WTC11 (cell line): Measurements from ENCODE around the gene POLR3GL. TPM values are rescaled to one million over a fixed set of nuclear protein-coding genes. Genes with fewer than 3 reads are reported as not detected.

Source experiments
- ATAC-seq: fragments of 200-7000 bp; cut with Tn5 transposase; 2 replicates; pipeline ENCODE4 v1.10.0; 2021; ENCODE audit warnings: mild to moderate bottlenecking, moderate library complexity
- CTCF ChIA-PET: fragments of 300-600 bp; sonication (Branson Sonifier 250); formaldehyde crosslinking; loops from one replicate; lab custom pipeline; 2021; ENCODE audit warnings: antibody characterized with exemption; lab: Charles Lee
- POLR2A ChIA-PET: fragments of 350-600 bp; sonication (Branson Sonifier 250); formaldehyde crosslinking; loops from one replicate; lab custom pipeline; 2021; ENCODE audit warnings: antibody characterized with exemption; lab: Charles Lee
- DNase-seq: peaks from one replicate; pipeline ENCODE4 v3.0.0; 2021; ENCODE audit warnings: low spot score
- H3K27ac Mint-ChIP-seq: 2 replicates; pipeline ENCODE4 v1.8.0; 2021; ENCODE audit warnings: mixed read lengths
- H3K27me3 Mint-ChIP-seq: 2 replicates; pipeline ENCODE4 v1.8.0; 2021; ENCODE audit warnings: low read depth, mild to moderate bottlenecking, moderate library complexity, mixed read lengths
- H3K36me3 Mint-ChIP-seq: 2 replicates; pipeline ENCODE4 v1.8.0; 2021; ENCODE audit warnings: mixed read lengths
- H3K4me1 Mint-ChIP-seq: 2 replicates; pipeline ENCODE4 v1.8.0; 2022; ENCODE audit warnings: mixed read lengths
- H3K4me3 Mint-ChIP-seq: 2 replicates; pipeline ENCODE4 v1.8.0; 2021; ENCODE audit warnings: mild to moderate bottlenecking, moderate library complexity, mixed read lengths
- H3K9me3 Mint-ChIP-seq: 2 replicates; pipeline ENCODE4 v1.8.0; 2021; ENCODE audit warnings: mixed read lengths
- ARID4B ChIP-seq: sonication (generic); formaldehyde crosslinking; IDR thresholded peaks from 2 replicates; pipeline ENCODE4 v1.8.0; 2023; ENCODE audit warnings: missing genetic modification reagents, mild to moderate bottlenecking, borderline replicate concordance
- CDX4 ChIP-seq: fragments of 250-450 bp; sonication (Bioruptor Pico); IDR thresholded peaks from 2 replicates; pipeline ENCODE4 v1.9.0; 2021; ENCODE audit warnings: moderate library complexity, mild to moderate bottlenecking, inconsistent platforms, borderline replicate concordance
- CREM ChIP-seq: sonication (generic); formaldehyde crosslinking; IDR thresholded peaks from 2 replicates; pipeline ENCODE4 v1.8.1; 2022; ENCODE audit warnings: mild to moderate bottlenecking, missing genetic modification reagents, moderate library complexity
- CTCF ChIP-seq: fragments of 200-600 bp; IDR thresholded peaks from 2 replicates; pipeline ENCODE4 v1.8.0; 2022; ENCODE audit warnings: antibody characterized with exemption
- E2F5 ChIP-seq: sonication (generic); formaldehyde crosslinking; IDR thresholded peaks from 2 replicates; pipeline ENCODE4 v1.8.1; 2022; ENCODE audit warnings: mild to moderate bottlenecking, moderate library complexity, missing genetic modification reagents
- FOXJ3 ChIP-seq: sonication (generic); formaldehyde crosslinking; IDR thresholded peaks from 2 replicates; pipeline ENCODE4 v1.9.0; 2021; ENCODE audit warnings: missing genetic modification reagents, mild to moderate bottlenecking, borderline replicate concordance
- GABPB1 ChIP-seq: sonication (generic); formaldehyde crosslinking; IDR thresholded peaks from 2 replicates; pipeline ENCODE4 v1.8.1; 2023; ENCODE audit warnings: mild to moderate bottlenecking, missing genetic modification reagents
- GRHL2 ChIP-seq: fragments of 250-450 bp; sonication (Bioruptor Pico); IDR thresholded peaks from 2 replicates; pipeline ENCODE4 v1.8.0; 2022; ENCODE audit warnings: mild to moderate bottlenecking, moderate library complexity; ENCODE audit not compliant: insufficient replicate concordance, severe bottlenecking
- HMGA2 ChIP-seq: fragments of 250-450 bp; sonication (Bioruptor Pico); IDR thresholded peaks from 2 replicates; pipeline ENCODE4 v1.4.0; 2021; ENCODE audit warnings: mild to moderate bottlenecking, moderate library complexity
- MLX ChIP-seq: sonication (generic); formaldehyde crosslinking; IDR thresholded peaks from 2 replicates; pipeline ENCODE4 v1.8.1; 2023; ENCODE audit warnings: mild to moderate bottlenecking, missing genetic modification reagents, moderate library complexity
- OVOL2 ChIP-seq: fragments of 250-450 bp; sonication (Bioruptor Pico); IDR thresholded peaks from 2 replicates; pipeline ENCODE4 v1.9.0; 2021; ENCODE audit warnings: mild to moderate bottlenecking, borderline replicate concordance
- SMAD4 ChIP-seq: sonication (generic); formaldehyde crosslinking; IDR thresholded peaks from 2 replicates; pipeline ENCODE4 v1.8.0; 2022; ENCODE audit warnings: mild to moderate bottlenecking, missing genetic modification reagents
- TCF7 ChIP-seq: sonication (generic); formaldehyde crosslinking; IDR thresholded peaks from 2 replicates; pipeline ENCODE4 v1.8.0; 2022; ENCODE audit warnings: mild to moderate bottlenecking, low read depth, missing genetic modification reagents, moderate library complexity
- ZBTB43 ChIP-seq: sonication (generic); formaldehyde crosslinking; IDR thresholded peaks from 2 replicates; pipeline ENCODE4 v1.8.1; 2023; ENCODE audit warnings: mild to moderate bottlenecking, missing genetic modification reagents
- ZMAT4 ChIP-seq: fragments of 250-450 bp; sonication (Bioruptor Pico); IDR thresholded peaks from 2 replicates; pipeline ENCODE4 v1.9.0; 2021; ENCODE audit warnings: mild to moderate bottlenecking
- ZNF512 ChIP-seq: sonication (generic); formaldehyde crosslinking; IDR thresholded peaks from 2 replicates; pipeline ENCODE4 v1.8.1; 2022; ENCODE audit warnings: missing genetic modification reagents, borderline replicate concordance
- ZNF671 ChIP-seq: fragments of 250-450 bp; sonication (Bioruptor Pico); IDR thresholded peaks from 2 replicates; pipeline ENCODE4 v1.8.0; 2021; ENCODE audit warnings: mild to moderate bottlenecking
- total RNA-seq: library from RNA; stranded (reverse); gene quantifications from 3 replicates; pipeline ENCODE4 v1.2.3, GENCODE V29; 2021

The POLR3GL gene
- total RNA-seq, 1 experiment from 2014 or later: 3.8 TPM

GRCh38 chr1:145926686-145927062, 37.8 kb upstream of the POLR3GL start:
- DNase-seq: no peak
- H3K4me1 Mint-ChIP-seq: peaks cover 14% of the 10 kb centered on the region
- ChIA-PET CTCF (interaction anchor here (1.0 to 2.3 kb wide), 12 partner anchors 8 to 81 kb away, joined by 3 to 22 read pairs (median 8); partner anchors contain the start of genes ANKRD34A, ANKRD35, ITGA10 and LIX1L), POLR2A (interaction anchor here (1.0 to 2.6 kb wide), 9 partner anchors 10 to 111 kb away, joined by 3 to 24 read pairs (median 6); partner anchors contain the start of genes ANKRD34A, LIX1L, NUDT17 and PIAS3)
- no peak overlapping the region for H3K4me3 Mint-ChIP-seq
- ATAC-seq: peak; percentile 16
- TF ChIP-seq ZBTB43 (CRISPR knock-in tag) (no peak), ZMAT4 (no peak), TCF7 (CRISPR knock-in tag) (no peak), OVOL2 (CRISPR knock-in tag) (no peak), GRHL2 (CRISPR knock-in tag) (no peak)
- TF ChIP-seq, all 79 proteins: peak for 0
- Mint-ChIP-seq H3K9me3 (no peaks in the 10 kb centered on the region), H3K27ac (no peak overlapping the region; the same call in 1 of the 2 replicates), H3K27me3 (no peaks in the 10 kb centered on the region), H3K36me3 (peaks cover 8% of the 10 kb centered on the region)

GRCh38 chr1:145927063-145927886, 37.2 kb upstream of the POLR3GL start, which contains the start of gene RBM8A:
Gene RBM8A, minus strand, starts transcription at chr1:145927484. Its CDS starts 58 bp downstream, at chr1:145927426.
- CTCF ChIA-PET: interaction anchor here (0.7 to 2.3 kb wide), 17 partner anchors 9 to 82 kb away, joined by 3 to 22 read pairs (median 4); partner anchors contain the start of genes ANKRD34A, ANKRD35, ITGA10 and LIX1L
- H3K4me1 Mint-ChIP-seq: peaks cover 17% of the 10 kb centered on the region
- DNase-seq: peak; percentile 91
- no peaks in the 10 kb centered on the region for H3K9me3 Mint-ChIP-seq
- POLR2A ChIA-PET: interaction anchor here (0.7 to 2.6 kb wide), 14 partner anchors 8 to 110 kb away, joined by 3 to 24 read pairs (median 6); partner anchors contain the start of genes ANKRD34A, LIX1L, NUDT17 and PEX11B
- peak; percentile 98 for ATAC-seq
- H3K27me3 Mint-ChIP-seq: no peaks in the 10 kb centered on the region
- no peak within 1 kb of the TSS; the same call in 1 of the 2 replicates for H3K27ac Mint-ChIP-seq
- H3K36me3 Mint-ChIP-seq: peaks cover 8% of the 10 kb centered on the region
- H3K4me3 Mint-ChIP-seq: no peak within 1 kb of the TSS; the same call in none of the 2 replicates
- no peak for TF ChIP-seq ZNF671 (CRISPR knock-in tag)
- TF ChIP-seq SMAD4: no peak
- TF ChIP-seq FOXJ3 (CRISPR knock-in tag): no peak
- peak; percentile 90 for TF ChIP-seq CREM
- peak; percentile 23; the same call in 1 of the 2 replicates for TF ChIP-seq CTCF
- TF ChIP-seq ZBTB43 (CRISPR knock-in tag): no peak
- TF ChIP-seq MLX (CRISPR knock-in tag): no peak
- no peak for TF ChIP-seq HMGA2 (CRISPR knock-in tag)
- TF ChIP-seq GABPB1 (CRISPR knock-in tag): peak; percentile 62
- 0 out of 2 replicates have a peak, but pooled peaks have one; percentile 47 for TF ChIP-seq E2F5 (CRISPR knock-in tag)
- no peak for TF ChIP-seq CDX4
- TF ChIP-seq ZNF512 (CRISPR knock-in tag): no peak
- TF ChIP-seq ARID4B (CRISPR knock-in tag): peak; percentile 83; the same call in 1 of the 2 replicates
